Gastroesophageal sphincter (tissue), 3 donors: ENCODE results near the gene SUN2.

ENCODE experiments used
- POLR2AphosphoS5 ChIP-seq: sonication (generic); formaldehyde crosslinking; IDR thresholded peaks from one replicate; pipeline ENCODE4 v1.6.1; 2017; ENCODE audit warnings: antibody characterized with exemption
- TF ChIP-seq, protein P1 (sequence below), 4 experiments: fragments of 200-600 bp in 2 of 4; fragments of 450-650 bp in 2 of 4; sonication (generic) in 1 of 4; IDR thresholded peaks; one replicate each; pipeline ENCODE4 v1.5.1; 2017 to 2019; ENCODE audit warnings: antibody characterized with exemption in 4 of 4, mild to moderate bottlenecking in 2 of 4, moderate library complexity in 2 of 4

DNA sequence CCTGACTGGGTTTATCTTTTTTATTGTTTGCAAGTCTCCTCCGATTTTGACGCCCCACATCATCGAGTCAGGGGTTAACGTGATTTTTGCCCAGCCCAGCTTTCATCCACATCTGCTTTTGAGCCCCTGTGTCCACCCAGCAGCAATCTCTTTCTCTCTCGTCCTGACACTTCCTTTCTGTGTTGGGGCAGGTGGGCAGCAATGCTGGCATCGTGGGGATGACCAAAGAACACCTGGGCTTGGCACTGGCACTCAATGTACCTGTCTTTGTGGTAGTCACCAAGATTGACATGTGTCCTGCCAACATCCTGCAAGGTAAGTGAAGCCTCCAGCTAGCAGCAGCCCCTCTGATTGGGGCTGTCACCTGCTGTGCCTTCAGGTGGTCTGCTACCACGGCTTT, 34.2 kb downstream of the SUN2 start:
- TF ChIP-seq POLR2AphosphoS5: no peak
- TF ChIP-seq, protein P1, sequence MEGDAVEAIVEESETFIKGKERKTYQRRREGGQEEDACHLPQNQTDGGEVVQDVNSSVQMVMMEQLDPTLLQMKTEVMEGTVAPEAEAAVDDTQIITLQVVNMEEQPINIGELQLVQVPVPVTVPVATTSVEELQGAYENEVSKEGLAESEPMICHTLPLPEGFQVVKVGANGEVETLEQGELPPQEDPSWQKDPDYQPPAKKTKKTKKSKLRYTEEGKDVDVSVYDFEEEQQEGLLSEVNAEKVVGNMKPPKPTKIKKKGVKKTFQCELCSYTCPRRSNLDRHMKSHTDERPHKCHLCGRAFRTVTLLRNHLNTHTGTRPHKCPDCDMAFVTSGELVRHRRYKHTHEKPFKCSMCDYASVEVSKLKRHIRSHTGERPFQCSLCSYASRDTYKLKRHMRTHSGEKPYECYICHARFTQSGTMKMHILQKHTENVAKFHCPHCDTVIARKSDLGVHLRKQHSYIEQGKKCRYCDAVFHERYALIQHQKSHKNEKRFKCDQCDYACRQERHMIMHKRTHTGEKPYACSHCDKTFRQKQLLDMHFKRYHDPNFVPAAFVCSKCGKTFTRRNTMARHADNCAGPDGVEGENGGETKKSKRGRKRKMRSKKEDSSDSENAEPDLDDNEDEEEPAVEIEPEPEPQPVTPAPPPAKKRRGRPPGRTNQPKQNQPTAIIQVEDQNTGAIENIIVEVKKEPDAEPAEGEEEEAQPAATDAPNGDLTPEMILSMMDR (IDR thresholded peaks at IDR 0.05): no peak
